Measurements from ENCODE around the gene SUV39H1. TPM values are rescaled to one million over a fixed set of nuclear protein-coding genes. Genes with fewer than 3 reads are reported as not detected.
A peak's percentile ranks its signal among the peaks of the same experiment; 100 is the strongest.

The SUV39H1 gene
- total RNA-seq, 1 donor from 2014 or later, result 2.2 TPM

- Histone ChIP-seq H3K27ac (no peak overlapping the region), H3K4me3 (no peak overlapping the region), H3K36me3 (no peaks in the 10 kb centered on the region), H3K4me1 (no peaks in the 10 kb centered on the region), H3K9me3 (no peaks in the 10 kb centered on the region), H3K27me3 (no peaks in the 10 kb centered on the region)
- intact Hi-C loops (cut with DNase I), result no loop called here
- TF ChIP-seq POLR2A (IDR thresholded peaks at IDR 0.05) (no peak), POLR2AphosphoS5 (IDR thresholded peaks at IDR 0.05; ENCODE audit: insufficient read depth in 1 of 2, low read depth in 1 of 2) (no peak)
- TF ChIP-seq, protein P1, sequence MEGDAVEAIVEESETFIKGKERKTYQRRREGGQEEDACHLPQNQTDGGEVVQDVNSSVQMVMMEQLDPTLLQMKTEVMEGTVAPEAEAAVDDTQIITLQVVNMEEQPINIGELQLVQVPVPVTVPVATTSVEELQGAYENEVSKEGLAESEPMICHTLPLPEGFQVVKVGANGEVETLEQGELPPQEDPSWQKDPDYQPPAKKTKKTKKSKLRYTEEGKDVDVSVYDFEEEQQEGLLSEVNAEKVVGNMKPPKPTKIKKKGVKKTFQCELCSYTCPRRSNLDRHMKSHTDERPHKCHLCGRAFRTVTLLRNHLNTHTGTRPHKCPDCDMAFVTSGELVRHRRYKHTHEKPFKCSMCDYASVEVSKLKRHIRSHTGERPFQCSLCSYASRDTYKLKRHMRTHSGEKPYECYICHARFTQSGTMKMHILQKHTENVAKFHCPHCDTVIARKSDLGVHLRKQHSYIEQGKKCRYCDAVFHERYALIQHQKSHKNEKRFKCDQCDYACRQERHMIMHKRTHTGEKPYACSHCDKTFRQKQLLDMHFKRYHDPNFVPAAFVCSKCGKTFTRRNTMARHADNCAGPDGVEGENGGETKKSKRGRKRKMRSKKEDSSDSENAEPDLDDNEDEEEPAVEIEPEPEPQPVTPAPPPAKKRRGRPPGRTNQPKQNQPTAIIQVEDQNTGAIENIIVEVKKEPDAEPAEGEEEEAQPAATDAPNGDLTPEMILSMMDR (IDR thresholded peaks at IDR 0.05), result no peak
- DNase-seq (ENCODE audit: extremely low spot score in 2 of 2), result no peak
Observed at GRCh38 chrX:48728653-48729052, 32.1 kb downstream of the SUV39H1 start.

GRCh38 chrX:48736303-48736702 lies 39.8 kb downstream of the SUV39H1 start:
- Histone ChIP-seq H3K4me3 (peak overlapping the region in 1 of 2 donors; percentile 14), H3K4me1 (no peaks in the 10 kb centered on the region), H3K36me3 (no peaks in the 10 kb centered on the region), H3K9me3 (no peaks in the 10 kb centered on the region), H3K27ac (no peak overlapping the region), H3K27me3 (no peaks in the 10 kb centered on the region)
- TF ChIP-seq POLR2AphosphoS5 (IDR thresholded peaks at IDR 0.05; ENCODE audit: insufficient read depth in 1 of 2, low read depth in 1 of 2), result no peak
- TF ChIP-seq, protein P1 (IDR thresholded peaks at IDR 0.05), result no peak
- TF ChIP-seq POLR2A (IDR thresholded peaks at IDR 0.05), result no peak
- intact Hi-C loops (cut with DNase I), result no loop called here
- DNase-seq (ENCODE audit: extremely low spot score in 2 of 2), result no peak

GRCh38 chrX:48736878-48737212 lies 40.3 kb downstream of the SUV39H1 start:
- intact Hi-C loops (cut with DNase I), result no loop called here
- DNase-seq (ENCODE audit: extremely low spot score in 2 of 2), result no peak
- Histone ChIP-seq H3K4me1 (no peaks in the 10 kb centered on the region), H3K27me3 (no peaks in the 10 kb centered on the region), H3K9me3 (no peaks in the 10 kb centered on the region), H3K36me3 (no peaks in the 10 kb centered on the region), H3K4me3 (peak overlapping the region; percentile 14 to 45), H3K27ac (no peak overlapping the region)
- TF ChIP-seq POLR2AphosphoS5 (IDR thresholded peaks at IDR 0.05; ENCODE audit: insufficient read depth in 1 of 2, low read depth in 1 of 2), result no peak
- TF ChIP-seq, protein P1 (IDR thresholded peaks at IDR 0.05), result no peak
- no peak for TF ChIP-seq POLR2A (IDR thresholded peaks at IDR 0.05)

- peak overlapping the region; percentile 45 to 66 for H3K4me3 ChIP-seq
- H3K9me3 ChIP-seq, result no peaks in the 10 kb centered on the region
- H3K27ac ChIP-seq, result peak overlapping the region; percentile 72
- peak in 1 of 2 donors; percentile 94 for DNase-seq (ENCODE audit: extremely low spot score in 2 of 2)
- no peaks in the 10 kb centered on the region for H3K4me1 ChIP-seq
- H3K36me3 ChIP-seq, result no peaks in the 10 kb centered on the region
- intact Hi-C loops (cut with DNase I), result no loop called here
- H3K27me3 ChIP-seq, result no peaks in the 10 kb centered on the region
- TF ChIP-seq POLR2AphosphoS5 (IDR thresholded peaks at IDR 0.05; ENCODE audit: insufficient read depth in 1 of 2, low read depth in 1 of 2) (peak; percentile 85 to 89), POLR2A (IDR thresholded peaks at IDR 0.05) (peak in 1 of 2 donors; percentile 40)
- TF ChIP-seq, protein P1 (IDR thresholded peaks at IDR 0.05), result no peak
Observed at GRCh38 chrX:48737213-48737938, 40.8 kb downstream of the SUV39H1 start.

- Histone ChIP-seq H3K4me3 (peak overlapping the region; percentile 45 to 66), H3K27me3 (no peaks in the 10 kb centered on the region), H3K36me3 (no peaks in the 10 kb centered on the region), H3K9me3 (no peaks in the 10 kb centered on the region), H3K4me1 (no peaks in the 10 kb centered on the region), H3K27ac (peak overlapping the region; percentile 72)
- TF ChIP-seq POLR2AphosphoS5 (IDR thresholded peaks at IDR 0.05; ENCODE audit: insufficient read depth in 1 of 2, low read depth in 1 of 2), result no peak
- TF ChIP-seq, protein P1 (IDR thresholded peaks at IDR 0.05), result no peak
- TF ChIP-seq POLR2A (IDR thresholded peaks at IDR 0.05), result no peak
- no peak for DNase-seq (ENCODE audit: extremely low spot score in 2 of 2)
- intact Hi-C loops (cut with DNase I), result no loop called here
Observed at GRCh38 chrX:48737940-48738339, 41.4 kb downstream of the SUV39H1 start.
